ENCODE data around the gene THOP1. TPM values are rescaled to one million over a fixed set of nuclear protein-coding genes. Genes with fewer than 3 reads are reported as not detected.
A peak's percentile ranks its signal among the peaks of the same experiment; 100 is the strongest.

Gene THOP1
- total RNA-seq, 1 donor = 70.0 TPM

- no peak for DNase-seq (ENCODE audit: low read depth)
- no peak overlapping the region for H3K4me3 ChIP-seq (ENCODE audit: low read depth, low read length)
- TF ChIP-seq, protein P1, sequence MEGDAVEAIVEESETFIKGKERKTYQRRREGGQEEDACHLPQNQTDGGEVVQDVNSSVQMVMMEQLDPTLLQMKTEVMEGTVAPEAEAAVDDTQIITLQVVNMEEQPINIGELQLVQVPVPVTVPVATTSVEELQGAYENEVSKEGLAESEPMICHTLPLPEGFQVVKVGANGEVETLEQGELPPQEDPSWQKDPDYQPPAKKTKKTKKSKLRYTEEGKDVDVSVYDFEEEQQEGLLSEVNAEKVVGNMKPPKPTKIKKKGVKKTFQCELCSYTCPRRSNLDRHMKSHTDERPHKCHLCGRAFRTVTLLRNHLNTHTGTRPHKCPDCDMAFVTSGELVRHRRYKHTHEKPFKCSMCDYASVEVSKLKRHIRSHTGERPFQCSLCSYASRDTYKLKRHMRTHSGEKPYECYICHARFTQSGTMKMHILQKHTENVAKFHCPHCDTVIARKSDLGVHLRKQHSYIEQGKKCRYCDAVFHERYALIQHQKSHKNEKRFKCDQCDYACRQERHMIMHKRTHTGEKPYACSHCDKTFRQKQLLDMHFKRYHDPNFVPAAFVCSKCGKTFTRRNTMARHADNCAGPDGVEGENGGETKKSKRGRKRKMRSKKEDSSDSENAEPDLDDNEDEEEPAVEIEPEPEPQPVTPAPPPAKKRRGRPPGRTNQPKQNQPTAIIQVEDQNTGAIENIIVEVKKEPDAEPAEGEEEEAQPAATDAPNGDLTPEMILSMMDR (IDR thresholded peaks at IDR 0.05; ENCODE audit: insufficient read depth, low read length) = no peak
These were observed 41.7 kb downstream of the THOP1 start for GRCh38 chr19:2827022-2827421.

GRCh38 chr19:2827840-2828489 is 42.7 kb downstream of the THOP1 start:
- H3K4me3 ChIP-seq (ENCODE audit: low read depth, low read length) = no peak overlapping the region
- TF ChIP-seq, protein P1 (IDR thresholded peaks at IDR 0.05; ENCODE audit: insufficient read depth, low read length) = no peak
- no peak for DNase-seq (ENCODE audit: low read depth)

- H3K4me3 ChIP-seq (ENCODE audit: low read depth, low read length) = no peak overlapping the region
- DNase-seq (ENCODE audit: low read depth) = no peak
- TF ChIP-seq, protein P1 (IDR thresholded peaks at IDR 0.05; ENCODE audit: insufficient read depth, low read length) = no peak
These were observed 49.1 kb downstream of the THOP1 start for GRCh38 chr19:2834294-2834871.

GRCh38 chr19:2837430-2837829 is 52.1 kb downstream of the THOP1 start:
- no peak overlapping the region for H3K4me3 ChIP-seq (ENCODE audit: low read depth, low read length)
- TF ChIP-seq, protein P1 (IDR thresholded peaks at IDR 0.05; ENCODE audit: insufficient read depth, low read length) = no peak
- no peak for DNase-seq (ENCODE audit: low read depth)

DNA sequence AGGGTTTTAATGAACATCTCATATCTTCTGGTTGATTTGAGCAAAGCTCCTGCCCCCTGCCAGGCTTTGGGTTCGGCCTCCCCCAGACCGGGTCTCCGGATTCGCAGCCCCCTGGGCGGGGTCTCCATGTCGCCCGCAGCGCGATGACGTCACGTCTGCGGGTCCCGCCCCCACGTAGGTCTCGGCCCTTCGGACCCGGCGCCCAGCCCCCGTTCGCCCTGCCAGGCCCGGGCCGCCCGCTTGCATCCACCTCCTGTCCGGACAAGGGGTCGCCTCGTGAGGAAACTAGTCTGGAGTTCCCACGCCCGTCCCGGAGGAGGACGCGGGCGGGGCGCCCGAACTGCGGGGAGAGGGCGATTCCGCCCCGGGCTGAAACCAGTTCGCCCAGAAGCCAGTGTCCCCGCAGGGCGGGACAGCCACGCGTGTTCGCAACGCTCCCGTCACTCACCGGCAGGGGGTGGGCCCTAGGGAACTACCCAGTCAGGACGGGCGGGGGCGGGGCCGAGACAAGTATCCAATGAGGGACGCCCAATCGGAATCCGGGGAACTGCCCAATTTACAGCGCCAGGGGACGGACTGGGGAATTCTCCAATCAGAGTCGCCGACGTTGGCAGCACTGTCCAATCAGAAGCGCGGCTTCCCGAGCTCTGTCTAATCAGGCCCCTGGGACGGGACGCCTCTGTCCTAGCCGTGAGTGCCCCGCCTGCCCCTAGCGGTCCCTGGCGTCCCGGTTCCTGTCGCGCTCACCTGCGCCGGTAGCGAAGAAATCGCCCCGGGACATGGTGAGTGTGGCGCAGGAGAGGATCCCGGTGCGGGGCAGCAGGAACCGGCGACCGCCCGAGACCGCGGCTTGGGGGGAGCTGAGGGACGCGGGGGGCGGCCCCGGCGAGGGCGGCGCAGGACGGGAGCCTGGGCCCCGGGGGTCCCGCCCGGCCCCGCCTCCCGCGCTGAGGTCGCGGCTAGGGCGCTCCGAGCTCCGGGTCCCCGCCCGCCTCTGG is 55.8 kb downstream of the THOP1 start, which contains the start of gene ZNF555:
TSS of gene ZNF555 (plus strand) at position 682 of the 998 bp plus-strand sequence. CDS start at position 780, 98 bp downstream.
- H3K4me3 ChIP-seq (ENCODE audit: low read depth, low read length) = peak within 1 kb of the TSS; percentile 82
- DNase-seq (ENCODE audit: low read depth) = peak; percentile 99
- TF ChIP-seq, protein P1 (IDR thresholded peaks at IDR 0.05; ENCODE audit: insufficient read depth, low read length) = peak; percentile 34

DNA sequence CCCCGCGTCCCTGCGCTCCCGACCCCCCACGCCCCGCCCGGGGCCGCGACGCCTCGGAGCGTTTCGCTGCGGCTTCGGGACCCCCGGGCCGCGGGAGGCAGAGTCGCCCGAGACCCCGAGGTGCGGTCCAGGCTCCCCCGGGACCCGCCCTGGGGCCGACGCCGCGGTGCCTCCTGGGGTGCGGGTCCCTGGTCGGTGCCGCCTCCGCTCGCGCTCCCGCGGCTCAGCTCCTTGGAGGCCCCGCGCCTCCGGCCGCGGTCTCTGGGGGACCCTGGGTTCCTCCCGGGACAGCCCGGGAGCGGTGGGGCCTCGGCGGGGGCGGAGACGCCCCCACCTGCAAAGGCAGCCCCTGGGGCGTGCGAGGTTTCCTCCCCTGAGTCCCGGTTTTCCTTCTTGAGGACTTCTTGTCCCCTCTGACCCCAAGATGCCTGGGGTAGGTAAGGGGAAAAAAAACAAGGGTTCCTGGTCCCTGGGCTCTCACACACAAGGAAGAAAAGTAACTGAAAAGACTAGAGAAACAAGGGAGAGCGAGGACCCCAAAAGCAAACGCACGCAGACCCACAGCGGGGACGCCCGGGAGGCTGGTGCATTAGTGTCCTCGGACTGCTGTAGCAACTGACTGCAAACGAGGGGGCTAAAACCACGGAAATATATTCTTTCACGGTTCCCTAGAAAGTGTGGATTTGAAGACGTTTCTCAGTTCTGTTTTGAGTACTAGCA is 56.7 kb downstream of the THOP1 start:
- DNase-seq (ENCODE audit: low read depth) = no peak
- TF ChIP-seq, protein P1 (IDR thresholded peaks at IDR 0.05; ENCODE audit: insufficient read depth, low read length) = no peak

More for the DNA sequence above, 56.7 kb downstream of the THOP1 start:
- H3K4me3 ChIP-seq (ENCODE audit: low read depth, low read length) = peak overlapping the region; percentile 82
